OCI-LY3 (cell line): ENCODE results near the gene BEGAIN.

Experiments
- H2AFZ ChIP-seq: fragments of 200-600, 300-600 bp; shearing (Covaris generic); 2 replicates; pipeline ENCODE4 v1.6.0; 2014; ENCODE audit warnings: antibody characterized with exemption, low read depth, low read length
- H3K27ac ChIP-seq: fragments of 200-600, 300-600 bp; sonication (generic); 2 replicates; pipeline ENCODE4 v1.5.1; 2014; ENCODE audit warnings: mild to moderate bottlenecking, low read length, moderate library complexity, mixed read lengths
- H3K27me3 ChIP-seq: fragments of 200-600, 300-600 bp; sonication (generic); 2 replicates; pipeline ENCODE4 v1.6.1; 2014; ENCODE audit warnings: low read depth, low read length, mixed read lengths
- H3K36me3 ChIP-seq: fragments of 200-600, 300-600 bp; sonication (generic); replicated peaks from 2 replicates; pipeline ENCODE3; 2014; ENCODE audit warnings: low read depth, low read length, mixed read lengths
- H3K4me1 ChIP-seq: fragments of 300-600, 200-600 bp; sonication (generic); 2 replicates; pipeline ENCODE4 v1.6.1; 2014; ENCODE audit warnings: low read length, mixed read lengths
- H3K4me2 ChIP-seq: fragments of 200-600, 300-600 bp; sonication (generic); 2 replicates; pipeline ENCODE4 v1.6.1; 2014; ENCODE audit warnings: low read length, mixed read lengths
- H3K4me3 ChIP-seq: fragments of 300-600, 200-600 bp; sonication (generic); 2 replicates; pipeline ENCODE4 v1.5.1; 2014; ENCODE audit warnings: antibody characterized with exemption, mild to moderate bottlenecking, low read length, moderate library complexity
- H3K79me2 ChIP-seq: fragments of 300-600, 200-600 bp; shearing (Covaris generic); 2 replicates; pipeline ENCODE4 v1.6.1; 2014; ENCODE audit warnings: mild to moderate bottlenecking, low read length, mixed read lengths
- H3K9ac ChIP-seq: fragments of 300-600, 200-600 bp; shearing (Covaris generic); 2 replicates; pipeline ENCODE4 v1.6.0; 2014; ENCODE audit warnings: mild to moderate bottlenecking, low read length, moderate library complexity
- H3K9me3 ChIP-seq: fragments of 200-600, 300-600 bp; shearing (Covaris generic); 2 replicates; pipeline ENCODE4 v1.6.1; 2014; ENCODE audit warnings: low read length, mixed read lengths; ENCODE audit not compliant: insufficient read depth
- H4K20me1 ChIP-seq: fragments of 200-600, 300-600 bp; sonication (generic); 2 replicates; pipeline ENCODE4 v1.6.1; 2016; ENCODE audit warnings: low read length, mixed read lengths; ENCODE audit not compliant: insufficient read depth
- CTCF ChIP-seq: fragments of 200-600, 300-600 bp; sonication (generic); IDR thresholded peaks from 2 replicates; pipeline ENCODE4 v1.5.1; 2014; ENCODE audit warnings: antibody characterized with exemption, low read length, low read depth
- EZH2phosphoT487 ChIP-seq: fragments of 200-600 bp; shearing (Covaris generic); IDR thresholded peaks from 2 replicates; pipeline ENCODE4 v1.6.1; 2018; ENCODE audit warnings: antibody characterized with exemption, mixed run types, low read depth

The BEGAIN gene

GRCh38 chr14:100629696-100630095 lies 42.5 kb upstream of the BEGAIN start:
- no peaks in the 10 kb centered on the region for H3K9me3 ChIP-seq
- no peaks in the 10 kb centered on the region for H3K79me2 ChIP-seq
- no peak for TF ChIP-seq CTCF
- TF ChIP-seq EZH2phosphoT487: no peak
- H3K9ac ChIP-seq: no peak overlapping the region
- no peaks in the 10 kb centered on the region for H4K20me1 ChIP-seq
- no peak overlapping the region for H3K27ac ChIP-seq
- H3K4me3 ChIP-seq: no peak overlapping the region
- no peaks in the 10 kb centered on the region for H3K36me3 ChIP-seq
- peaks cover 20% of the 10 kb centered on the region for H3K27me3 ChIP-seq
- no peak overlapping the region for H2AFZ ChIP-seq
- H3K4me1 ChIP-seq: no peaks in the 10 kb centered on the region
- H3K4me2 ChIP-seq: no peak overlapping the region

GRCh38 chr14:100629098-100629497 lies 41.9 kb upstream of the BEGAIN start:
- Histone ChIP-seq H3K27me3 (peaks cover 16% of the 10 kb centered on the region), H3K9me3 (no peaks in the 10 kb centered on the region), H3K4me3 (no peak overlapping the region), H3K9ac (no peak overlapping the region), H3K4me1 (no peaks in the 10 kb centered on the region), H3K79me2 (no peaks in the 10 kb centered on the region), H3K4me2 (no peak overlapping the region), H3K27ac (no peak overlapping the region), H3K36me3 (no peaks in the 10 kb centered on the region), H4K20me1 (no peaks in the 10 kb centered on the region), H2AFZ (no peak overlapping the region)
- no peak for TF ChIP-seq EZH2phosphoT487
- TF ChIP-seq CTCF: no peak

- Histone ChIP-seq H3K27me3 (peaks cover 14% of the 10 kb centered on the region; the same call in 1 of the 2 replicates), H3K4me3 (no peak overlapping the region), H3K79me2 (no peaks in the 10 kb centered on the region)
These were observed 41.0 kb upstream of the BEGAIN start for GRCh38 chr14:100628225-100628624.

GRCh38 chr14:100626614-100627013 lies 39.4 kb upstream of the BEGAIN start:
- Histone ChIP-seq H3K4me2 (no peak overlapping the region), H4K20me1 (no peaks in the 10 kb centered on the region; the same call in 1 of the 2 replicates), H3K9me3 (no peaks in the 10 kb centered on the region), H2AFZ (no peak overlapping the region), H3K9ac (no peak overlapping the region), H3K4me1 (no peaks in the 10 kb centered on the region), H3K79me2 (no peaks in the 10 kb centered on the region), H3K27me3 (peaks cover 14% of the 10 kb centered on the region; the same call in 1 of the 2 replicates), H3K4me3 (no peak overlapping the region), H3K36me3 (no peaks in the 10 kb centered on the region), H3K27ac (no peak overlapping the region)
- no peak for TF ChIP-seq EZH2phosphoT487
- TF ChIP-seq CTCF: no peak

More at GRCh38 chr14:100628225-100628624, 41.0 kb upstream of the BEGAIN start:
- Histone ChIP-seq H3K36me3 (no peaks in the 10 kb centered on the region), H3K9me3 (no peaks in the 10 kb centered on the region), H3K4me2 (no peak overlapping the region), H3K4me1 (no peaks in the 10 kb centered on the region), H2AFZ (no peak overlapping the region), H3K9ac (no peak overlapping the region), H3K27ac (no peak overlapping the region), H4K20me1 (no peaks in the 10 kb centered on the region)
- TF ChIP-seq CTCF (no peak), EZH2phosphoT487 (no peak)
